GM21381 (cell line): Measurements from ENCODE around the gene THRB.
"Not testable (repeated sequence)": the region's sequence is repeated elsewhere in the genome, so short reads cannot be mapped to it uniquely, and the experiment has no call there.

Experiments
- ATAC-seq: cut with Tn5 transposase; IDR thresholded peaks from one replicate; pipeline ENCODE4 v1.9.1; 2021; ENCODE audit warnings: mild to moderate bottlenecking, moderate library complexity; ENCODE audit not compliant: unreplicated experiment

The THRB gene

GRCh38 chr3:24451461-24452099 lies 43.1 kb downstream of the THRB start:
- ATAC-seq: no peak

GRCh38 chr3:24450160-24450907 lies 44.3 kb downstream of the THRB start:
- no peak for ATAC-seq

- no peak for ATAC-seq
Measured at GRCh38 chr3:24447836-24448235, 46.8 kb downstream of the THRB start.

GRCh38 chr3:24446032-24446431 lies 48.6 kb downstream of the THRB start:
- ATAC-seq: no peak

GRCh38 chr3:24443476-24443875 lies 51.2 kb downstream of the THRB start:
- ATAC-seq: no peak

GRCh38 chr3:24440760-24441464 lies 53.7 kb downstream of the THRB start:
- ATAC-seq: no peak

- no peak for ATAC-seq
Measured at GRCh38 chr3:24439021-24439420, 55.6 kb downstream of the THRB start.

- no peak for ATAC-seq
Measured at GRCh38 chr3:24437326-24437725, 57.3 kb downstream of the THRB start.

GRCh38 chr3:24435584-24435983 lies 59.1 kb downstream of the THRB start:
- no peak for ATAC-seq

- no peak for ATAC-seq
Measured at GRCh38 chr3:24434651-24435050, 60.0 kb downstream of the THRB start.

GRCh38 chr3:24433838-24434591 lies 60.6 kb downstream of the THRB start:
- ATAC-seq: no peak

- no peak for ATAC-seq
Measured at GRCh38 chr3:24432989-24433388, 61.7 kb downstream of the THRB start.

- ATAC-seq: no peak
Measured at GRCh38 chr3:24428481-24428880, 66.2 kb downstream of the THRB start.

GRCh38 chr3:24426896-24427295 lies 67.8 kb downstream of the THRB start:
- no peak for ATAC-seq

GRCh38 chr3:24420829-24421228 lies 73.8 kb downstream of the THRB start:
- not testable (repeated sequence) for ATAC-seq

GRCh38 chr3:24420224-24420623 lies 74.4 kb downstream of the THRB start:
- ATAC-seq: no peak

- ATAC-seq: no peak
Measured at GRCh38 chr3:24419067-24419791, 75.4 kb downstream of the THRB start.

GRCh38 chr3:24417730-24418129 lies 76.9 kb downstream of the THRB start:
- ATAC-seq: no peak

- ATAC-seq: no peak
Measured at GRCh38 chr3:24416224-24416623, 78.4 kb downstream of the THRB start.

- no peak for ATAC-seq
Measured at GRCh38 chr3:24415824-24416223, 78.8 kb downstream of the THRB start.

GRCh38 chr3:24413662-24414061 lies 81.0 kb downstream of the THRB start:
- not testable (repeated sequence) for ATAC-seq
